Endothelial cell of umbilical vein (primary cell): ENCODE data around the gene FAM120B. TPM values are rescaled to one million over a fixed set of nuclear protein-coding genes. Genes with fewer than 3 reads are reported as not detected.

Experiments
- BruUV-seq: library from RNA; stranded (reverse); fragments of 400-500 nt; replicated peaks from 2 replicates; lab custom pipeline; 2021; lab: Mats Ljungman, UMichigan
- CTCF ChIA-PET: fragments of 300-600, 350-600 bp; sonication (Branson Sonifier 250); formaldehyde crosslinking; loops from one replicate; lab custom pipeline; 2021; ENCODE audit warnings: antibody characterized with exemption, inconsistent platforms; lab: Charles Lee
- POLR2A ChIA-PET: fragments of 300-600, 350-600 bp; sonication (Branson Sonifier 250); formaldehyde crosslinking; loops from one replicate; lab custom pipeline; 2021; ENCODE audit warnings: antibody characterized with exemption, inconsistent platforms; lab: Charles Lee
- DNase-seq: peaks from one replicate; pipeline ENCODE4 v3.0.0-alpha.2; 2011; ENCODE audit warnings: low read depth, low spot score
- FAIRE-seq: peaks from 2 replicates; lab custom pipeline; 2011; peaks lifted over from hg19 to GRCh38; lab: Jason Lieb, UNC
- H2AFZ ChIP-seq: 2 replicates; pipeline ENCODE4 v1.6.0; 2012; ENCODE audit warnings: low read depth, low read length, control low read depth, inconsistent platforms
- H3K27ac ChIP-seq: 2 replicates; pipeline ENCODE4 v1.5.1; 2011; ENCODE audit warnings: low read depth, mild to moderate bottlenecking, control low read depth, low read length, moderate library complexity; ENCODE audit not compliant: insufficient read depth
- H3K27me3 ChIP-seq, 2 experiments: 2 replicates each; pipeline versions ENCODE4 v1.6.0 to v1.6.1; 2011; ENCODE audit warnings: low read length in 2 of 2, mixed read lengths in 1 of 2; ENCODE audit not compliant: control insufficient read depth in 2 of 2, insufficient read depth in 2 of 2
- H3K36me3 ChIP-seq, 2 experiments: 2 replicates in 1 of 2; 3 replicates in 1 of 2; pipeline ENCODE4 v1.5.1; 2011; ENCODE audit warnings: low read length in 2 of 2, mild to moderate bottlenecking in 1 of 2, moderate library complexity in 1 of 2; ENCODE audit not compliant: control insufficient read depth in 2 of 2, insufficient read depth in 2 of 2; ENCODE audit errors: extremely low read depth in 1 of 2
- H3K4me1 ChIP-seq: 3 replicates; pipeline ENCODE4 v1.5.1; 2011; ENCODE audit warnings: mild to moderate bottlenecking, low read length; ENCODE audit not compliant: control insufficient read depth, insufficient read depth; ENCODE audit errors: extremely low read depth
- H3K4me2 ChIP-seq: 2 replicates; pipeline ENCODE4 v1.6.1; 2011; ENCODE audit warnings: low read length, control low read depth, mixed read lengths; ENCODE audit not compliant: insufficient read depth
- H3K4me3 ChIP-seq, 3 experiments: fragments of 200-600 bp in 1 of 3; sonication (generic), shearing (Covaris generic) in 1 of 3; replicated peaks in 1 of 3; 2 replicates each; pipeline ENCODE4 v1.5.1; 2011 to 2016; ENCODE audit warnings: control low read depth in 3 of 3, low read length in 3 of 3, mild to moderate bottlenecking in 2 of 3, inconsistent platforms in 1 of 3, low read depth in 1 of 3, moderate library complexity in 1 of 3; ENCODE audit not compliant: insufficient read depth in 1 of 3
- H3K79me2 ChIP-seq: 2 replicates; pipeline ENCODE4 v1.6.0; 2012; ENCODE audit warnings: low read length, inconsistent platforms; ENCODE audit not compliant: control insufficient read depth, insufficient read depth
- H3K9ac ChIP-seq: replicated peaks from 2 replicates; pipeline ENCODE3; 2011; ENCODE audit warnings: low read length, control low read depth; ENCODE audit not compliant: insufficient read depth; ENCODE audit errors: extremely low read depth
- H3K9me1 ChIP-seq: replicated peaks from 3 replicates; pipeline ENCODE4 v1.6.0; 2011; ENCODE audit warnings: mild to moderate bottlenecking, low read length; ENCODE audit not compliant: control insufficient read depth, insufficient read depth; ENCODE audit errors: extremely low read depth
- H3K9me3 ChIP-seq: replicated peaks from 2 replicates; pipeline ENCODE4 v1.5.1; 2012; ENCODE audit warnings: low read length, inconsistent platforms; ENCODE audit not compliant: control insufficient read depth, insufficient read depth
- H4K20me1 ChIP-seq: replicated peaks from 2 replicates; pipeline ENCODE3; 2011; ENCODE audit warnings: mild to moderate bottlenecking, low read length; ENCODE audit not compliant: control insufficient read depth, insufficient read depth; ENCODE audit errors: extremely low read depth
- CTCF ChIP-seq, 2 donors: IDR thresholded peaks; 1 replicate in 1 of 2; 2 replicates in 1 of 2; pipeline ENCODE4 v1.5.1; 2011; ENCODE audit warnings: low read length in 2 of 2, mild to moderate bottlenecking in 2 of 2, moderate library complexity in 2 of 2, control low read depth in 1 of 2, inconsistent platforms in 1 of 2, low read depth in 1 of 2; ENCODE audit not compliant: insufficient read depth in 1 of 2; ENCODE audit errors: extremely low read depth in 1 of 2
- EZH2 ChIP-seq: IDR thresholded peaks from 2 replicates; pipeline ENCODE4 v1.6.1; 2012; ENCODE audit warnings: borderline replicate concordance, low read depth, mild to moderate bottlenecking, moderate library complexity, low read length, inconsistent platforms; ENCODE audit not compliant: severe bottlenecking
- FOS ChIP-seq: IDR thresholded peaks from 2 replicates; pipeline ENCODE4 v1.6.1; 2011; ENCODE audit warnings: mild to moderate bottlenecking, low read length, moderate library complexity, borderline replicate concordance; ENCODE audit not compliant: insufficient read depth
- GATA2 ChIP-seq: IDR thresholded peaks from 2 replicates; pipeline ENCODE4 v1.7.0; 2011; ENCODE audit warnings: low read depth, mild to moderate bottlenecking, moderate library complexity, mixed read lengths, low read length; ENCODE audit not compliant: insufficient read length, insufficient read depth
- JUN ChIP-seq: IDR thresholded peaks from 2 replicates; pipeline ENCODE4 v1.6.1; 2011; ENCODE audit warnings: borderline replicate concordance, low read depth; ENCODE audit not compliant: insufficient read length, insufficient read depth
- MAX ChIP-seq: IDR thresholded peaks from 2 replicates; pipeline ENCODE4 v1.6.1; 2011; ENCODE audit not compliant: insufficient read depth, insufficient read length
- MYC ChIP-seq: IDR thresholded peaks from one replicate; pipeline ENCODE4 v1.6.1; 2011; ENCODE audit warnings: mild to moderate bottlenecking, low read depth, low read length
- POLR2A ChIP-seq: IDR thresholded peaks from 2 replicates; pipeline ENCODE4 v1.6.1; 2012; ENCODE audit warnings: low read depth, mild to moderate bottlenecking, control low read depth, low read length
- POLR2AphosphoS5 ChIP-seq: IDR thresholded peaks from 2 replicates; pipeline ENCODE4 v1.6.1; 2012; ENCODE audit warnings: low read depth, mild to moderate bottlenecking, control low read depth, low read length, moderate library complexity; ENCODE audit not compliant: insufficient read depth
- dilution Hi-C: fragments of 300-500 bp; cut with MboI; formaldehyde crosslinking; loops from one replicate; pipeline ENCODE4 v1.15.0; 2019; ENCODE audit warnings: low sequenced_read_pairs; ENCODE audit not compliant: extremely low pct_ligation_motif_present
- intact Hi-C: fragments of 100-400 bp; cut with micrococcal nuclease; formaldehyde crosslinking; loops from one replicate; pipeline ENCODE4 v1.10.0; 2022
- polyA plus RNA-seq, 4 experiments: library from polyadenylated mRNA; depleted of rRNA in 3 of 4; stranded (reverse) in 3 of 4; unstranded in 1 of 4; fragments of >200 nt; gene quantifications; 2 replicates each; pipeline versions ENCODE4 v1.2.1 to v1.2.3, GENCODE V29; 2011 to 2012; ENCODE audit warnings: missing spikeins in 1 of 4
- total RNA-seq: library from RNA; stranded (reverse); gene quantifications from 2 replicates; pipeline ENCODE4 v1.2.3, GENCODE V29; 2021

Gene FAM120B
- total and polyA plus RNA-seq, 2 donors (not counting 3 experiments of a cell fraction or from before 2014, with no cell fraction given): 10.8 to 28.2 TPM

- DNase-seq: no peak
- ChIA-PET CTCF (no interaction called here), POLR2A (no interaction called here)
- Histone ChIP-seq H3K9me3 (no peaks in the 10 kb centered on the region), H3K27me3 (peaks cover 0 to 2% of the 10 kb centered on the region in 2 experiments), H3K79me2 (no peaks in the 10 kb centered on the region), H3K36me3 (no peaks in the 10 kb centered on the region), H2AFZ (no peak overlapping the region), H3K4me2 (no peak overlapping the region), H3K4me1 (no peaks in the 10 kb centered on the region), H3K9me1 (no peaks in the 10 kb centered on the region), H4K20me1 (no peaks in the 10 kb centered on the region), H3K27ac (no peak overlapping the region), H3K4me3 (no peak overlapping the region), H3K9ac (no peak overlapping the region)
- no peak for FAIRE-seq
- dilution Hi-C loops (no loop called here), intact Hi-C loops (no loop called here)
- BruUV-seq: no TSS peak
- TF ChIP-seq POLR2A (no peak), JUN (no peak), CTCF (IDR thresholded peaks at IDR 0.05; ENCODE audit: extremely low read depth in 1 of 2, insufficient read depth in 1 of 2, low read depth in 1 of 2, low read length in 2 of 2) (no peak), FOS (no peak), POLR2AphosphoS5 (no peak), GATA2 (no peak), EZH2 (no peak), MAX (no peak), MYC (no peak)
Observed at GRCh38 chr6:170415318-170415717, 108.8 kb downstream of the FAM120B start.
